Activated CD4-positive, alpha-beta T cell treated with anti-CD3 and anti-CD28 coated beads for 4 hours (primary cell): ENCODE measurements around the gene ATPAF2.

ENCODE experiments used
- DNase-seq, 2 donors: peaks; one replicate each; pipeline ENCODE4 v3.0.0-alpha.2; 2020

Gene ATPAF2

GRCh38 chr17:17985153-17985552 lies 53.8 kb downstream of the ATPAF2 start:
- DNase-seq: no peak

GRCh38 chr17:17983776-17984175 lies 55.2 kb downstream of the ATPAF2 start:
- DNase-seq: no peak

- no peak for DNase-seq
These were observed 55.6 kb downstream of the ATPAF2 start for GRCh38 chr17:17983376-17983775.

GRCh38 chr17:17982801-17983200 lies 56.2 kb downstream of the ATPAF2 start:
- no peak for DNase-seq

- DNase-seq: no peak
These were observed 57.6 kb downstream of the ATPAF2 start for GRCh38 chr17:17981330-17981729.

GRCh38 chr17:17979778-17980177 lies 59.2 kb downstream of the ATPAF2 start:
- no peak for DNase-seq

- DNase-seq: no peak
These were observed 60.2 kb downstream of the ATPAF2 start for GRCh38 chr17:17978481-17979424.

- no peak for DNase-seq
These were observed 61.9 kb downstream of the ATPAF2 start for GRCh38 chr17:17976931-17977570.

GRCh38 chr17:17975436-17975835 lies 63.5 kb downstream of the ATPAF2 start:
- no peak for DNase-seq

- DNase-seq: no peak
These were observed 66.1 kb downstream of the ATPAF2 start for GRCh38 chr17:17972952-17973254.

- DNase-seq: peak; percentile 100
These were observed 66.6 kb downstream of the ATPAF2 start, which contains the start of the genes DRC3 and TOM1L2 for GRCh38 chr17:17972126-17972951. Gene DRC3, plus strand, starts transcription at chr17:17972862. Its CDS starts 4,737 bp downstream, at chr17:17977599. Gene TOM1L2, minus strand, starts transcription at chr17:17972400. Its CDS starts 87 bp downstream, at chr17:17972313.

GRCh38 chr17:17971431-17972125 lies 67.4 kb downstream of the ATPAF2 start:
- peak in 1 of 2 donors; percentile 16 for DNase-seq

- DNase-seq: no peak
These were observed 68.1 kb downstream of the ATPAF2 start for GRCh38 chr17:17970699-17971430.
